Activated T-helper 1 cell treated with Interleukin-2 at 50 U/mL for 16 hours (primary cell): ENCODE data around the gene PSG5.
"Not testable (repeated sequence)": the region's sequence is repeated elsewhere in the genome, so short reads cannot be mapped to it uniquely, and the experiment has no call there.

Source experiments
- DNase-seq: peaks from one replicate; pipeline ENCODE4 v3.0.0-alpha.2; 2020; ENCODE audit warnings: low read depth

Gene PSG5

DNA sequence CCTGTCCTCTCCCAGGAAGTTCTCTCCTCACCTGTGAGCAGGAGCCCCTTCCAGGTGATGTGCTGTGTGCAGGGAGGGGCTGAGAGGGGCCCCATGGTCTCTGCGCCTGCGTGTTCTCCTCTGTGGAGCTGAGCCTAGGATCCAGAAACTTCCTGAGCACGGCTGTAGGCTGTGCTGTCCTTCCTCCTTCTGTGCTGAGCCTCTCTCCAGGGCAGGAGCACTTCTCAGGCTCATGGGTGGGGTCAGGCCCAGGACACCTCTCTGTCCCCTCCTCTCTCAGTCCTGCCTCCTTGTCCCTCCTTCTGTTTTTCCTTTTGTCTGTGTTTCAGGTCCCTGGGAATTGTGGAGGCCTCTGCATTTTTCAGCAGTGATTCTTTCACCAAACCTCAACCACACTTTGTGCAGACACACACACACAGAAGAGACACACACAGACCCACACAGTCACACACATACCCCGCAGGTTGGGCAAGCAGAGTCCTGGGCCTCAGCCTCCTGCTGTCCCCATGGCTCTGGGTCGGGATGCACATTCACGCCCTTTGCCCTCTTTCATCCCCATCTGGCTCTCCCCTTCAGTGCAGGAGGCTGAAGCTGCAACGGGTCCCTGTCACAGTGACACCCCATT is at the start of gene PSG5:
TSS of gene PSG5 (minus strand) at position 226 of the 625 bp plus-strand sequence. CDS start at position 95, 131 bp downstream.
- not testable (repeated sequence) for DNase-seq

DNA sequence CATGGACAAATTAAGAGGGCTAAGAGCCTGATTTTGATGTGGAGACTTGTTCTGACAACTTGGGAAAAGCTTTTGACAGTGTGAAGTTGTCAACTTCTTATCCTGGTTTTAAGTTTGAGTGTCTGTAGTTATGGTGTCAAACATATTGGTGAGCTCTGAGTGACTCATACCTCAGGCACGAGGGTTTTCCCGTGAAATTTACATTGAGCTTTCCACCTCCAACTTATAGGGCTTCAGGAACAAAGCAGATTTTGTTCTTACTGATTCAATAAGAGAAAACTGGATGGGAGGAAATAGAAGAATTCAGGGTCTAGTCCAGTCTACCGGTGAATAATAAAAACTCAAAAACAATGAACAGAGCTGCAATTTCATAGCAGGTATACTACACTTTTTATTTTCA is 49.4 kb upstream of the PSG5 start:
- not testable (repeated sequence) for DNase-seq

GRCh38 chr19:43229315-43229714 is 43.0 kb upstream of the PSG5 start:
- DNase-seq = no peak

DNA sequence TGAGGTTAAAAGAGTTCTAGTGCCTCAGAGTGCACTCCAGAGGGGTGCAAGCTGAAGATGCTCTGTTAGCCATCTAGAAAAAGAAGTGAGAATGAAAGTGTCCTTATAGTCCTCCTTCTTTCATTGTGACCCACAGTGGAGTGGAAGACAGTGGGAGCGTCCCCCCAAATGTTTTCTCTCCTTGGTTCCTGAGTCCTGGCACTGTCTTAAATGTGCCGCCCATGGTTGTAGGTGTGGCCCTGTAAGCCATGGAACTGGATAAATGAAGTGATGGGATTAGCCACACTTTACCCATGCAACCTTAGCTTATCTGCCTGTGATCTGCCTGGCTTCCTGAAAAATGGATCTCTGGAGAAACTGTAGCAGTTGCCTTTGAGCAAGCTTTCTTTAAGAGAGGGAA is 42.4 kb upstream of the PSG5 start:
- not testable (repeated sequence) for DNase-seq

DNA sequence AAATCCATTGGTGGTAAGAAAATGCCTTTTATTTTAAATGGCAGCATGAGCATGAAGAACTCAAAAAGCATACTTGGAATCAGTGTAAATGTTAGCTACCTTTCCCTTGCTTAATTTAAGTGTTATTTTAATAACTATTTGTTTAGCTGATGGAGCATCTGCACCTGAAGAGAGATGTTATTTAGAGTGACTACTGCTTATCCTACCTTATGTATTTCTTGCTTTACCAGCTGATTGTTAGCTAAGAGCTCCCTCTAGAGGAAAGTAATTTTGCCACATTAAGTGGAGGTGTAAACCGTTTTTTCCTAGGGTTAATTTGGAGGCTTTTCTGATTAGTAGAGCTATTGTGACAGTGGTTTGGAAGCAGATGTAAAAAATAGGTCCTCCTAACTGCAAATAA is 40.6 kb upstream of the PSG5 start:
- DNase-seq = not testable (repeated sequence)

DNA sequence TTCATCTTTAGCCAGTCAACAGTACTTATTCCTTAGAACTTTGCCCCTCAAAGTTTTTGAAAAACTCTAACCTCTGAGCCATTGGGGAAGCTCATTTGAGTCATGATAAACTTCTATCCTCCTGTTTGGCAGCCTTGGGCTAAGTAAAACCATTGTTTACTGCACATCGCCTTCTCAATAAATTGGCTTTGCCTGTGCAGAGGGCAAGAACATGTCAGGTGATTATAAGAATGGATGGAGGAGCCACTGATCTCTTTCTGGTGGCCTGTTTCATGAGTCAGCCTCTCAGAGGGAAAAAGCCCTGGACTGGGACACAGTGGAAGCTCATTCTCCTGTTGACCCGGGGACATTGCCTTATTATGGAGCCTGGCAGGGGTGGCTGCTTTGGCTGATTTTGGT is 38.5 kb upstream of the PSG5 start:
- no peak for DNase-seq

- not testable (repeated sequence) for DNase-seq
Measured at GRCh38 chr19:43224201-43224854, 38.0 kb upstream of the PSG5 start.

GRCh38 chr19:43221891-43222290 is 35.6 kb upstream of the PSG5 start:
- DNase-seq = not testable (repeated sequence)

DNA sequence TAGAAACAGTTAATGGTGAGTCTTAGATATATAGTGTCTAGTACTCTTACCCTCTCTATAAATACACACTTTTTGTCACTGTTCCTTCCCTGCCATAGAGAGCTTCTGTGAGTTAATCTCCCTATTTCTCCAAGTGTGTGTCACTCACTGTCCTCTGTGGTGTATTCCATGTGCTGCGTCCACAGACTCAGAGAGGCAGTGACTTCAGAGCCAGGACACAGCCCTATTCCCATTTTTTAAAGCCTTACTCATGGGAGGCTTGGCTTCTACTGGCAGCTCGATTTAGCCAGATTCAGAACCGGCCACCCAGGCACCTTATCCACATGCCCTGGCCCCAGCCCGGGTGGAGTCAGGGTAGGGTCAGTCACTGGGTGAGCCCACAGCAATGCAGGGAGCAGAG is 32.8 kb upstream of the PSG5 start:
- not testable (repeated sequence) for DNase-seq

DNA sequence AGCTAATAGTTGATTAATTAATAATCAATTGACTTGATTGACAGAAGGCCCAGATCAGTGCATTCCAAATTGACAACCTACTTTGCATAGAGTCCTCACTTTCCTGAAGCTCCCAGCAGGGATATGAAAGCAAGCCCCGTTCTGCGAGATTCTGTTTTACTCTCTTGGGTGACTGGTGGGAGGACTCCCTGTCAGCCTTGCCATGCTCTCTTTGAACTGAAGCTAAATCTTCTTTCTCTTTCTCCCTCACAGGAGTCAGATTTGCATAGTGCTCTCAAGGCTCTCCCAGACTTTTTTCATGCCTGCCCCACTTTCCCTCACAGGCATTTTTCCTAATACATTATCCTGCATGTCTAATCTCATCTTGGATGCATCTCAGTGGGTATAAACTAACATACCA is 29.5 kb upstream of the PSG5 start:
- DNase-seq = not testable (repeated sequence)

GRCh38 chr19:43207991-43208390 is 21.7 kb upstream of the PSG5 start:
- no peak for DNase-seq

- DNase-seq = not testable (repeated sequence)
Measured at GRCh38 chr19:43207174-43207573, 20.8 kb upstream of the PSG5 start.

- not testable (repeated sequence) for DNase-seq
Measured at GRCh38 chr19:43205471-43206105, 19.3 kb upstream of the PSG5 start, which contains the start of gene PSG4. Gene PSG4 (minus strand): TSS chr19:43205638. CDS start chr19:43205536, 102 bp downstream.

DNA sequence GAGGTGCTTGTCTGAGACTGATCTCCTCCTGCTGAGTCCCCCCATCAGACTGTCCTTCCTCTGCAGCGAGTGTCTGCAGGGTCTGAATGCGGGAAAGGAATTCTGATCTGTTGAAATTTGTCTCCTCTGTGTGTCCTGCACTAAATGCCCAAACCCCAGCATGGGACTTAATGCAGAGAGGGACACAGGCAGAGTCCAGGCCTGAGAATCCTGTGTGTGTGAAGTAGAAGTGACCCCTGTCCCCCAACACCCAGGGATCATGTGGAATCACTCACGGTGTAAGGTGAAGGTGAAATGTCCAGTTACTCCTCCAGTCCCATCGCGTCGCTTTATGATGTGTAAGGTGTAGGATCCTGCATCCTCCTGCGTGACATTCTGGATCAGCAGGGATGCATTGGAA is 17.3 kb upstream of the PSG5 start:
- not testable (repeated sequence) for DNase-seq

- not testable (repeated sequence) for DNase-seq
Measured at GRCh38 chr19:43201891-43202290, 15.6 kb upstream of the PSG5 start.

GRCh38 chr19:43201337-43201801 is 15.0 kb upstream of the PSG5 start:
- not testable (repeated sequence) for DNase-seq

DNA sequence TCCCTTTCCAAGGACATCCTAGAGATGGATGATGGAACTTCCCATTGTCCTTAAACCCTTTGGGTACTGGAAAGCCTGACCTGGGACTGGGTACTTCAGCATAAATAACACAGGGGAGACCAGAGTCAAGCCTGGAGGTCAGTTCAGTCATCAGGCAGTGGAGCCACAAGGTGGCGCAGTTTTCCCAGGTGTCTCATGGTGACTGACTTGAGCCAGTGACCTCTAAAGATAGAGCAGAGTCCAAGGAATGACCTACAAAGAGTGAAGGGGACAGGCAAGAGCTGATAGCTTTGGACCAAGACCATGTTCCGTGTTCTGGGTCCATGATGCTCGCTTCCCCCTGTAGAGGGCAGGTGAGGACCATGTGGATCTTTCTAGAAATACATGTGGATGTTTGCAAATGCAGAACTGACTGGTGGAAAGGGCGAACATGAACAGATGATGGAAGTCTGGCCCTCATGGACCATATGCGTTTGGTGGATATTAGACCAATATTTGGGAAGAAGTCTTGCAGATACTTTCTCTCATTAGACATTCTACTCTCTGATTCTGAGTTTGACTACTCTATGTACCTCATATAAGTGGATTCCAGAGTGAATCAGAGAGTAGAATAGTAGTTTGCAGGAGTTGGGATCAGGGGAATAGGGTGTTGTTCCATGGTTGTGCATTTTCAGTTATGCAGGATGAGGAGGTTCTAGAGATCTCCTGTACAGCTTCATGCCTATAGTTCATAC is 12.5 kb upstream of the PSG5 start:
- DNase-seq = not testable (repeated sequence)

DNA sequence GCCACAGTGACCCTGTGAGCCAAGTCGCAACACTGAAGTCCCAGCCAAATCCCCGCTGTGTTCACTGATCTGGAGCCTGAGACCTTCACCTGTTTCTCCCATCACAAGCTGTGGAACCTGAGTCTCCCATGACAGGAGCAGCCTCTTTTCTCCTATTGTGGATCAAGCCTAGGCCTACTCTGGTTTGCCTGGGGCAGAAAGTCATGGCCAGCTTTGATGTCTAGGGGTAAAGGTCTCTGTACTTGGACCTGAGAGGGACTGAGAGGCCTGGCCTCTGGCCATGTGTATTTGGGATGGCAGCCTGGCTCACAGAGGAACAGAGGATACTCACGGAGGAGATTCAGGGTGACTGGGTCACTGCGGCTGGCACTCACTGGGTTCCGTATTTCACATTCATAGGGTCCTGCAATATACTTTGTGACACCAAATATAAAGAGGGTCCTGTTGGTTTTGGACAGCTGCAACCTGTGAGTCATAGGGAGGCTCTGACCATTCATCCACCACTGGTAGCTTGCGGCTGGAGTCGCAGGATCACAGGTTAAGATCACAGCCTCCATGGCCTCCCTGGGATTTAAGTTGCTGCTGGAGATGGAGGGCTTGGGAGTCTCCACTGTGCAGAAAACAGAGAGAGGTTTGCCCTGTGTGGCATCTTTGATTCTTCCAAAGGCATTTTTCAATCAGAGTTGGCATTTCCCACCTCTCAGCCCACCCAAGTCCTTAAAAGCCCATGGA is 11.5 kb upstream of the PSG5 start:
- not testable (repeated sequence) for DNase-seq

GRCh38 chr19:43194397-43194796 is 8.1 kb upstream of the PSG5 start:
- DNase-seq = not testable (repeated sequence)

DNA sequence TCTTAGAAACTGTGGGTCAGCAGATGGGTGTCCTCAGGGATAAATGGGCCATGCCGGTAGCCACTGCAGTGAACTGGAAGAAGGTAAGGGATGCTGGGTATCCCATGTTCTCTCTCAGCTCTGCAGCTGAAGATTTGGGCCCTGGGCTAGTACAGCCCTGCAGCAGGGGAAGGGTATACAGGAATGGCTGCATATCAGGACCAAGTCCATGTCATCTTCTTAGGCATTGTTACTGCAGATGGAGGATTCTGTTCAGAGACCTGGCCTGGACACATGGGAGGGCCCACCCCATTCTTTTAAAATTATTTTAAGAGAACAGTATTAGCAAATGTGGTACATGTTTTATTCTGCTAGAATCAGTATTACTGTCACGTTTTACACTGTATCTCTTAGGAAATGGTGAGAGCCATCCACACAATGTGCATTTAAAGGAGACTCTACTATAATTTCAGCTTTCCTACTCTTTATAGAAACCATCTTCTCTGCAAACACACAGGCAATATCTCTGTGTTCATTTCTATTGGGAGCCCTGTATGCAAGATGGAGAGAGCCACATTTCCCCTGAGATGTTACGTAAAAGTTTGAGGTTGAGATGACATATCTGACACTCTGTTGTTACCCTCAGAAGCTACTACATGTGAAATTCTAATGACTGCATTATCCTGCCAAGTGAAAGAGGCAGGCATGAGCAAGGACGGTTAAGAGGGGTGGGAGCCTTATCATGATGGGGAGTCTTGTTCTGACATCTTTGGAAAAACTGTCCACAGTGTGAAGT is 6.2 kb upstream of the PSG5 start:
- DNase-seq = not testable (repeated sequence)

DNA sequence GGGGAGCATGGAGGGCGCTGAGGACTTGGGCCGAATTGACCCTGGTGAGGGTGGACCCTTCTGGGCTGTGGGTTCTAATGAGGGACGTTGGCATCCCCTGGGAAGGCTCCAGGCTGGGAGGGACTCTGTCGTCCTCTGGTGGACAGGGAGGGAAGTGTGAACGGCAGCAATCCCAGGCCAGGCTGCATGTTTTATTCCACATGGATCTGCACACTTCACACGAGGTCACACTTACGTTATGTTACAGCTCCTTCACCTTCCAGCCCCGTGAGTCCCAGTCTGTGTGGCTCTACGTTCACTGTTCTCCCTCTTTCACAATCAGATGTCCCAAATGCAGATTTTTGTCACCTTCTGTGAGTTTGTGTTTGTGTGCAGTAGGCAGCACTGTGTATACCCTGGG is 1.8 kb upstream of the PSG5 start:
- DNase-seq = not testable (repeated sequence)
